ENCODE measurements around the gene CFAP107.

The CFAP107 gene

GRCh38 chr1:12798911-12799310 is 52.9 kb downstream of the CFAP107 start:
- no peak for DNase-seq (ENCODE audit: low read depth)
- TF ChIP-seq CTCF (IDR thresholded peaks at IDR 0.05; ENCODE audit: control insufficient read depth, insufficient read depth, low read depth, low read length, missing control alignments), result no peak
- H3K4me3 ChIP-seq (ENCODE audit: control insufficient read depth, low read depth, low read length), result no peak overlapping the region

- no peak for DNase-seq (ENCODE audit: low read depth)
- no peak overlapping the region for H3K4me3 ChIP-seq (ENCODE audit: control insufficient read depth, low read depth, low read length)
- TF ChIP-seq CTCF (IDR thresholded peaks at IDR 0.05; ENCODE audit: control insufficient read depth, insufficient read depth, low read depth, low read length, missing control alignments), result no peak
Observed at GRCh38 chr1:12799730-12800129, 53.7 kb downstream of the CFAP107 start.

GRCh38 chr1:12809933-12810332 is 63.9 kb downstream of the CFAP107 start:
- no peak overlapping the region for H3K4me3 ChIP-seq (ENCODE audit: control insufficient read depth, low read depth, low read length)
- DNase-seq (ENCODE audit: low read depth), result no peak
- TF ChIP-seq CTCF (IDR thresholded peaks at IDR 0.05; ENCODE audit: control insufficient read depth, insufficient read depth, low read depth, low read length, missing control alignments), result no peak

GRCh38 chr1:12810691-12811408 is 64.8 kb downstream of the CFAP107 start:
- H3K4me3 ChIP-seq (ENCODE audit: control insufficient read depth, low read depth, low read length), result no peak overlapping the region
- no peak for TF ChIP-seq CTCF (IDR thresholded peaks at IDR 0.05; ENCODE audit: control insufficient read depth, insufficient read depth, low read depth, low read length, missing control alignments)

GRCh38 chr1:12811409-12811784 is 65.4 kb downstream of the CFAP107 start:
- TF ChIP-seq CTCF (IDR thresholded peaks at IDR 0.05; ENCODE audit: control insufficient read depth, insufficient read depth, low read depth, low read length, missing control alignments), result no peak
- H3K4me3 ChIP-seq (ENCODE audit: control insufficient read depth, low read depth, low read length), result no peak overlapping the region
- no peak for DNase-seq (ENCODE audit: low read depth)

More at GRCh38 chr1:12810691-12811408, 64.8 kb downstream of the CFAP107 start:
- no peak for DNase-seq (ENCODE audit: low read depth)

Measured in AG09309 (cell line).